ENCODE results near the gene CHST11.
"Not testable (repeated sequence)": the region's sequence is repeated elsewhere in the genome, so short reads cannot be mapped to it uniquely, and the experiment has no call there.

DNA sequence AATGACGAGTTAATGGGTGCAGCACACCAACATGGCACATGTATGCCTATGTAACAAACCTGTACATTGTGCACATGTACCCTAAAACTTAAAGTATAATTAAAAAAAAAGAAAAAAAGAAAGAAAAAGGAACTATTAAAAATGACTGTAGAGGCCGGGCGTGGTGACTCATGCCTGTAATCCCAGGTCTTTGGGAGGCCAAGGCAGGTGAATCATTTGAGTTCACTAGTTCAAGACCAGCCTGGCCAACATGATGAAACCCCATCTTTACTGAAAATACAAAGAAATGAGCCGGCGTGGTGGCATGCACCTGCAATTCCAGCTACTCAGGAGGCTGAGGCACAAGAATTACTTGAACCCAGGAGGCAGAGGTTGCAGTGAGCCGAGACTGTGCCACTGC is 118.0 kb downstream of the CHST11 start:
- TF ChIP-seq, protein P1, sequence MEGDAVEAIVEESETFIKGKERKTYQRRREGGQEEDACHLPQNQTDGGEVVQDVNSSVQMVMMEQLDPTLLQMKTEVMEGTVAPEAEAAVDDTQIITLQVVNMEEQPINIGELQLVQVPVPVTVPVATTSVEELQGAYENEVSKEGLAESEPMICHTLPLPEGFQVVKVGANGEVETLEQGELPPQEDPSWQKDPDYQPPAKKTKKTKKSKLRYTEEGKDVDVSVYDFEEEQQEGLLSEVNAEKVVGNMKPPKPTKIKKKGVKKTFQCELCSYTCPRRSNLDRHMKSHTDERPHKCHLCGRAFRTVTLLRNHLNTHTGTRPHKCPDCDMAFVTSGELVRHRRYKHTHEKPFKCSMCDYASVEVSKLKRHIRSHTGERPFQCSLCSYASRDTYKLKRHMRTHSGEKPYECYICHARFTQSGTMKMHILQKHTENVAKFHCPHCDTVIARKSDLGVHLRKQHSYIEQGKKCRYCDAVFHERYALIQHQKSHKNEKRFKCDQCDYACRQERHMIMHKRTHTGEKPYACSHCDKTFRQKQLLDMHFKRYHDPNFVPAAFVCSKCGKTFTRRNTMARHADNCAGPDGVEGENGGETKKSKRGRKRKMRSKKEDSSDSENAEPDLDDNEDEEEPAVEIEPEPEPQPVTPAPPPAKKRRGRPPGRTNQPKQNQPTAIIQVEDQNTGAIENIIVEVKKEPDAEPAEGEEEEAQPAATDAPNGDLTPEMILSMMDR (IDR thresholded peaks at IDR 0.05), result not testable (repeated sequence)
- TF ChIP-seq POLR2A, EP300, POLR2AphosphoS5 (IDR thresholded peaks at IDR 0.05): not testable (repeated sequence)

Measured in sigmoid colon (tissue), 4 donors.